HL-60 (cell line): ENCODE results near the gene COL23A1.

Experiments used
- GABPA ChIP-seq: IDR thresholded peaks from 2 replicates; pipeline ENCODE4 v1.6.1; 2012; ENCODE audit warnings: low read depth
- POLR2AphosphoS5 ChIP-seq: IDR thresholded peaks from 2 replicates; pipeline ENCODE4 v1.6.1; 2012; ENCODE audit warnings: low read depth
- TF ChIP-seq, protein P1 (sequence below): IDR thresholded peaks from one replicate; pipeline ENCODE4 v1.5.1; 2011; ENCODE audit warnings: low read length, control low read depth, inconsistent platforms; ENCODE audit not compliant: insufficient read depth

DNA sequence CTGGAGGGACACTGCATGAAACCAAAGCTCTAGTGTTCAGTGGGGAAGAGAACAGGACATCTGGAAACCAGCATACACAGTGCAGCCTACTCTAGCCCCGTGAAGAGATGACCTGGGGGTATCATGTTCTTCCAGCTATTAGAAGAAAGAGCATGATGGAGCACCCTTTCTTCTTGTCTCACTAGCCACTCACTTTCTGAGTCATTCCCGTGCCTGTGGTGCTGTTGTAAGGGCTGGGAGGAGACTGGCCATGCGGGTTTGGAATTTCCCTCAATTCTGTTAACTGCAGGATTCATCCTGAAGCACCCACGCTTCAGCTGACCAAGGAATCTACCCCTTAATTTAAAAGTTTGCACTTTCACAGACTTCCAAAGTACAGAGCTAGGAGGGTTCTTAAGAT lies 137.0 kb downstream of the COL23A1 start:
- TF ChIP-seq, protein P1, sequence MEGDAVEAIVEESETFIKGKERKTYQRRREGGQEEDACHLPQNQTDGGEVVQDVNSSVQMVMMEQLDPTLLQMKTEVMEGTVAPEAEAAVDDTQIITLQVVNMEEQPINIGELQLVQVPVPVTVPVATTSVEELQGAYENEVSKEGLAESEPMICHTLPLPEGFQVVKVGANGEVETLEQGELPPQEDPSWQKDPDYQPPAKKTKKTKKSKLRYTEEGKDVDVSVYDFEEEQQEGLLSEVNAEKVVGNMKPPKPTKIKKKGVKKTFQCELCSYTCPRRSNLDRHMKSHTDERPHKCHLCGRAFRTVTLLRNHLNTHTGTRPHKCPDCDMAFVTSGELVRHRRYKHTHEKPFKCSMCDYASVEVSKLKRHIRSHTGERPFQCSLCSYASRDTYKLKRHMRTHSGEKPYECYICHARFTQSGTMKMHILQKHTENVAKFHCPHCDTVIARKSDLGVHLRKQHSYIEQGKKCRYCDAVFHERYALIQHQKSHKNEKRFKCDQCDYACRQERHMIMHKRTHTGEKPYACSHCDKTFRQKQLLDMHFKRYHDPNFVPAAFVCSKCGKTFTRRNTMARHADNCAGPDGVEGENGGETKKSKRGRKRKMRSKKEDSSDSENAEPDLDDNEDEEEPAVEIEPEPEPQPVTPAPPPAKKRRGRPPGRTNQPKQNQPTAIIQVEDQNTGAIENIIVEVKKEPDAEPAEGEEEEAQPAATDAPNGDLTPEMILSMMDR = no peak
- no peak for TF ChIP-seq POLR2AphosphoS5
- TF ChIP-seq GABPA = no peak
